ENCODE results near the gene RAB35.

- TF ChIP-seq CTCF (IDR thresholded peaks at IDR 0.05), result no peak
- TF ChIP-seq POLR2A (IDR thresholded peaks at IDR 0.05), result no peak
Measured at GRCh38 chr12:120106151-120106550, 10.4 kb downstream of the RAB35 start.
